ENCODE results near the gene SACM1L.

Gene SACM1L

DNA sequence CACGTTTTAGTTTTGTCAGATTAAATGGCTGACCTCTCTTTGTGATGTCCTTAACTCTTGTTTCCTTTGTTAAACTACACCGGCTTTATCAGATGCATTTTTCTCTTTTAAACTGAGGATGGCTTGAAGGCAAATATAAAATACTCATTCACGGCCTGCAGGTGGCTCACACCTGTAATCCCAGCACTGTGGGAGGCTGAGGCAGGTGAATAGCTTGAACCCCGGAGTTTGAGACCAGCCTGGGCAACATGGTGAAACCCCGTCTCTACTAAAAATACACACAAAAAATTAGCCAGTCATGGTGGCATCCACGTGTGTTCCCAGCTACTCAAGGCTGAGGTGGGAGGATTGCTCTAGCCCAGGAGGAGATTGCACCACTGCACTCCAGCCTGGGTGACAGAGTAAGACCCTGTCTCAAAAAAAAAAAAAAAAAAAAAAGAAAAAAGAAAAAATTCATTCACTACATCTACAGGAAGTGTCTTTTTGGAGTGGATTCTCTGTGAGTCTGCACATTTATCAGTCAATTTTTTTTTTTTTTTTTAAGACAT is 34.7 kb upstream of the SACM1L start:
- DNase-seq (ENCODE audit: insufficient read length) = no peak

DNA sequence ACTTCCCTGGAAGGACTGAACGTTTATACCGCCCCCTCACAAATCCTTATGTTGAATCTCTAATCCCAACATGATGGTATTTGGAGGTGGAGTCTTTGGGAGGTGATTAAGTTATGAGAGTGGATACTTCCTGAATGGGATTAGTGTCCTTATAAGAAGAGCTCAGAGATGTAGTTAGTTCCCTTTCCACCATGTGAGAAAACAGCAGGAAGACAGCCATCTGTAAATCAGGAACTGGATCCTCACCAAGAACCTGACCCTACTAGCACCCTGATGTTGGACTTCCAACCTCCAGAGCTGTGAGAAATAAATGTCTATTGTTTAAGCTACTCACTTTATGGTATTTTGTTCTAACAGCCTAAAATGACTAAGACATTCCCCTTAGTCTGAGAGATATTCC is 33.3 kb upstream of the SACM1L start:
- TF ChIP-seq POLR2A (IDR thresholded peaks at IDR 0.05; ENCODE audit: low read depth, low read length) = no peak
- TF ChIP-seq TAF1 (IDR thresholded peaks at IDR 0.05; ENCODE audit: borderline replicate concordance, low read depth, low read length) = no peak
- TF ChIP-seq POLR2AphosphoS5 (IDR thresholded peaks at IDR 0.05; ENCODE audit: low read depth, low read length) = no peak
- no peak for FAIRE-seq
- DNase-seq (ENCODE audit: insufficient read length) = no peak

More for the DNA sequence above, 34.7 kb upstream of the SACM1L start:
- no peak for TF ChIP-seq TAF1 (IDR thresholded peaks at IDR 0.05; ENCODE audit: borderline replicate concordance, low read depth, low read length)
- no peak for TF ChIP-seq POLR2A (IDR thresholded peaks at IDR 0.05; ENCODE audit: low read depth, low read length)
- no peak for TF ChIP-seq POLR2AphosphoS5 (IDR thresholded peaks at IDR 0.05; ENCODE audit: low read depth, low read length)
- no peak for FAIRE-seq

DNA sequence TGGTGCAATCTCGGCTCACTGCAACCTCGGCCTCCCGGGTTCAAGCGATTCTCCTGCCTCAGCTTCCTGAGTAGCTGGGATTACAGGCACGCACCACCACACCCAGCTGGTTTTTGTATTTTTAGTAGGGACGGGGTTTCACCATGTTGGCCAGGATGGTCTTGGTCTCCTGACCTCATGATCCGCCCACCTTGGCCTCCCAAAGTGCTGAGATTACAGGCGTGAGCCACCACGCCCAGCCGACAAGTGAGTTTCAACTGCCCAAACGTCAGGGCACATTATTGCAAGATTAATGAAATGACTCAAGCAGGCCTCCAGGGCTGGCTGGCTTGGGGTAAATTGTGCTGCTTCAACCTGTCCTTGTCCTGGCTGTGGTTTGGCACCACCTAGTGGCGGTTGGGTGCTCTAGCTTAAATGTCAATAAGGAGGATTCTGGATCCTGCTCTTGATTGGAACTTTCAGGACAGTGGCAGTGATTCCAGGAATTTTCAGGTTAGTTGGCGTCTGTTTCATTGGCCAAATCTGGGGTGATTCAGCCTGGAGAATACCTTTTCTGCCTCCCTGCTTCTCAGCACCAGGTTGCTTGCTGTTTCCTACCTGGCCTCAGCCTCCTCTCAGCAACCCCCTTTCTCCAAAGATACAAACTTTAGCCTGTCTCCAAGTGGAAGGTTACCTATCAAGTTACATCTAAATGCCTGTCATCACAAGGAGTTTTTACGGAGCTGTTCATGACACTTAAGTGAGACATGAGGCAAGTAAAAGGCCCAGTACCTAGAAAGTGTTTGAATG is 32.4 kb upstream of the SACM1L start:
- no peak for TF ChIP-seq POLR2AphosphoS5 (IDR thresholded peaks at IDR 0.05; ENCODE audit: low read depth, low read length)
- no peak for TF ChIP-seq POLR2A (IDR thresholded peaks at IDR 0.05; ENCODE audit: low read depth, low read length)
- peak; percentile 66 for DNase-seq (ENCODE audit: insufficient read length)
- FAIRE-seq = peak; percentile 95

DNA sequence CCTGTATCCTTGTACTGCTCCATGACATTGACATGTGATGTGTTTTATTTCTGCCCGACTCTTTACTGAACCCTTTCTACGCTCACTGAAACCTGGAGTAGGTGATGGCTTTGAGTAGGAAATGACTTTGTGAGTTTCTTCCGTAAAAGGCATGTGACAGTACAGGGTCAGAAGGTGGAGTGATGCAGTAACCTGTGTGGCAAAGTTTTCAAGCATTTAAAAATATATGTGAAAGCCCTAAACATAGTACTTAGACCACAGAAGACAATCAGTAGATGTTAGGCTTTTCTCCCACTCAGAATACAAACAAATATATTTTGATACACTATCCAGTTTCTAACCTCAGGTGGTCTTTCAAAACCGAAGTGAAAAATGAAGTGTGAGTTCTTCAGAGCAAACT is 31.3 kb upstream of the SACM1L start:
- no peak for DNase-seq (ENCODE audit: insufficient read length)
- peak; percentile 51 for FAIRE-seq
- TF ChIP-seq POLR2A (IDR thresholded peaks at IDR 0.05; ENCODE audit: low read depth, low read length) (no peak), POLR2AphosphoS5 (IDR thresholded peaks at IDR 0.05; ENCODE audit: low read depth, low read length) (no peak)

DNA sequence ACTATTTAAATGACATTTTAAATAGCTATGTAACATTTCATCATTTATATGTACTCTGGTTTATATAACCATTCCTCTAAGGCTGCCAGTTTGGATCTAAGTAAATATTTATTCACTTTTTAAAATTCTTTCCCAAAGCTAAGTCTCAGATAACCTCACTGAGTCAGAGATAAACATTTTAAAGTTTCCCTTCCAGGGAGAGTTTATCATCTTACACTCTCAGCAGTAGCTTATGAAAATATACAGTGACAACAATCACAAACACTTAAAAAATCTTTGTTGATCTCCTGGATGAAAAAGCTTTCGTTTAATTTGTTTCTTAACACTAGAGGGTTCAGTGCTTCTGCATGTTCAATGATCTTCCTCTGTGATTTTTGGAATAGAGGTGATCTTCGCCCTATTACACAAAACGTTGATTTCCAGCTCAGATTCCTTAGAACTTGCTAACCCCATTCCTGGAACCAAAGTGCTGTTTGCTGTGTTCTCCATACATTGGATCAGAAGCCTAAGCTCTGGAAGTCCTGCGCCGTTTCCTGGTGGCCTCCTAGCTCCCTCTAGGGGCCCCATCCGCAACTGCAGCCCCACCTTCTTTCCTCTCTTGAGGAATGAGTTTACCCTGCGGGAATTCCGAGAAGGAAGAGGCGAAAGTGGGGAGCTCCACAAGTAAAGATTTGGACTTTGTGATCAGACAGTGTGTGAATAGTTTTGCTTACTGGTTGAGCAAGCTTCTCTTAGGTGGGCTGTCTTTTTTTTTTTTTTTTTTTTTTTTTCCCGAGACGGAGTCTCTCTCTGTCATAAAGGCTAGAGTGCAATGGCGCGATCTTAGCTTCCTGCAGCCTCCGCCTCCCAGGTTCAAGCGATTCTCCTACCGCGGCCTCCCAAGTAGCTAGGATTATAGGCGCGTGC is 29.3 kb upstream of the SACM1L start:
- TF ChIP-seq POLR2A (IDR thresholded peaks at IDR 0.05; ENCODE audit: low read depth, low read length) (no peak), POLR2AphosphoS5 (IDR thresholded peaks at IDR 0.05; ENCODE audit: low read depth, low read length) (no peak), TAF1 (IDR thresholded peaks at IDR 0.05; ENCODE audit: borderline replicate concordance, low read depth, low read length) (no peak)
- DNase-seq (ENCODE audit: insufficient read length) (no peak), FAIRE-seq (no peak)

DNA sequence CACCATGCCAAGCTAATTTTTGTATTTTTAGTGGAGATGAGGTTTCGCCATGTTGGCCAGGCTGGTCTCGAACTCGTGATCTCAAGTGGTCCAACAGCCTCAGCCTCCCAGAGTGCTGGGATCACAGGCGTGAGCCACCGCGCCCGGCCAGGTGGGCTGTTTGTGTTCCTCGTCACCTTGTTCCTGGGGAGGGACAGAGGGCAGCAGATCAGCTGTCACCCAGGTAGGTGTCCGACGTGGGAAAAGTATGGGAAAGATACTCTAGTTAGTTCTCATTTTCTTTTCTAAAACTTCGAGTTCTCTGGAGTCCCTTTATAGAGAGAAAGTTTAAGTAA is 28.7 kb upstream of the SACM1L start:
- TF ChIP-seq TAF1 (IDR thresholded peaks at IDR 0.05; ENCODE audit: borderline replicate concordance, low read depth, low read length) (no peak), POLR2A (IDR thresholded peaks at IDR 0.05; ENCODE audit: low read depth, low read length) (no peak), POLR2AphosphoS5 (IDR thresholded peaks at IDR 0.05; ENCODE audit: low read depth, low read length) (no peak)
- no peak for FAIRE-seq
- no peak for DNase-seq (ENCODE audit: insufficient read length)

DNA sequence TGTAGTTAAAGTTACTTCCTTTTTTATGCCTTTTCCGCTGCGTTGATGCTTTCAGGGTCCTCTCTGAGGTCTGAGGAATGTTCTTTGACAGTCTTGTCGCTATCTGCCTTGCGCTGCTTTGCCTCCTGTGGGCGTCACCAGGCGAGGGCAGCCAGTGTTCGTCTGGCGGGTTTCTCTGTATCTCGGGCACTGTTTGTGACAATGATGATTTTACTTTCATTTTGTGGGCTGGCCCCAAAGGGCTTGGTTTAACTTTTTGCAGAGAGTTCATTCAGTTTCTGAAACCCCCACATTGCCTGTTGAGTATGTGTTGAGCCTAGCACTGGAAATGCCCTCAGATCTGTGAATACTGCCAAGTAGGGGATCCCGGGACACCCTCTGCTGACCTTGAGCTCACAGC is 24.6 kb upstream of the SACM1L start:
- TF ChIP-seq TAF1 (IDR thresholded peaks at IDR 0.05; ENCODE audit: borderline replicate concordance, low read depth, low read length) (no peak), POLR2A (IDR thresholded peaks at IDR 0.05; ENCODE audit: low read depth, low read length) (no peak), POLR2AphosphoS5 (IDR thresholded peaks at IDR 0.05; ENCODE audit: low read depth, low read length) (no peak)
- peak; percentile 65 for FAIRE-seq
- peak; percentile 48 for DNase-seq (ENCODE audit: insufficient read length)

DNA sequence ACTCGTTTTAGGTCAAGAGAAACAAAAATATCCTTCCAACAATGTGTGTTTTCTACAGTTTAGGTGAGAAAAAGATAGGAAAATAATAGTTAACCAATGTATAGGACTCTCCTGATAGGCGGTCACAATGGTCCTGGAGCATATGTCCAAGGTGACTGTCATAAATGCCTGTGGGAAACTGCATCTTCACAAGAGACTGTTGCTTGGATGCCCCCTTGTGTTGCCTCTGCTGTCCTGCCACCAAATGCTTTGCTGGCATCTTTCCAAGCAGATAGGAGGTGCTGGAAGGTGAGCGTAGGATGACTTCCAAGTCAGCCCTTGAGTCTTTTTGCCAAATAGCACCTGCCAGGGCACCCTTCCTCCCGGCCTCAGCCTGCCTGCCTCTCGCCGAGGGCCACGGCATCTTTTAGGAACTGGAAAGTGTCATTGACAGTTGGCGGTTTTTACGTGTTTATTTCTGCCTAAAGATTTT is 24.1 kb upstream of the SACM1L start:
- TF ChIP-seq TAF1 (IDR thresholded peaks at IDR 0.05; ENCODE audit: borderline replicate concordance, low read depth, low read length) (no peak), POLR2A (IDR thresholded peaks at IDR 0.05; ENCODE audit: low read depth, low read length) (no peak), POLR2AphosphoS5 (IDR thresholded peaks at IDR 0.05; ENCODE audit: low read depth, low read length) (no peak)
- FAIRE-seq = no peak
- DNase-seq (ENCODE audit: insufficient read length) = no peak

DNA sequence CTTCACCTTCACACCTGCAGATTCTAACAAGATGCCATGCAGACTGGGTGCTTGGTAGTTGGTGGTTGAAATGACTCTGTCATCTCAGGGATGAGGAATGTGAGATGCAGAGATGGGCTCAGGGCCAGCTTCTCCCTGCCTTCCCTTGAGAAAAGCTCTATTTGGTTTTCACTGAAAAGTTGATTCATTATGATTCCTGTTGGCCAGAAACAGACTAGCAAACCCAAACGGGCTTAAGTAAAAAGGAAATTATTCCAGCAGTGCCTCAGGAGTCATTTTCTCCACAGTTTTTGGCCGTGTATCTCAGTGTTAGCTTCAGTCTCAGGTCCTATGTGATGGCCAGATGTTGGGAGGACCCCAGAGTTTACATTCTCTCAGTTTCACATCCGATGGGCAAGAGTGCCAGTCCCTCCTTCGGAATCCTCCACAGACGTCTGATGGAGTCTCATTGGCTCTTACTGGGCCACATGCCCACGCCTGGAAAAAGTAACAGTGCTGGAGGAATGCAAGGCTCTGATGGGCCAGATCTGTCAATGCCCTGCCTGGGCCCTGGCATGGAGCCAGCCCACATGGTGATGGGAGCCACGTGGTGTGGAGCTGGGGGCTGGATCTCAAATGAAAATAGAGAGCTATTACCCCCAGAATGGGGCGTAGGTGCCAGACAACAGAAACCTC is 22.3 kb upstream of the SACM1L start:
- FAIRE-seq (no peak), DNase-seq (ENCODE audit: insufficient read length) (no peak)
- TF ChIP-seq POLR2AphosphoS5 (IDR thresholded peaks at IDR 0.05; ENCODE audit: low read depth, low read length) (no peak), TAF1 (IDR thresholded peaks at IDR 0.05; ENCODE audit: borderline replicate concordance, low read depth, low read length) (no peak), POLR2A (IDR thresholded peaks at IDR 0.05; ENCODE audit: low read depth, low read length) (no peak)

DNA sequence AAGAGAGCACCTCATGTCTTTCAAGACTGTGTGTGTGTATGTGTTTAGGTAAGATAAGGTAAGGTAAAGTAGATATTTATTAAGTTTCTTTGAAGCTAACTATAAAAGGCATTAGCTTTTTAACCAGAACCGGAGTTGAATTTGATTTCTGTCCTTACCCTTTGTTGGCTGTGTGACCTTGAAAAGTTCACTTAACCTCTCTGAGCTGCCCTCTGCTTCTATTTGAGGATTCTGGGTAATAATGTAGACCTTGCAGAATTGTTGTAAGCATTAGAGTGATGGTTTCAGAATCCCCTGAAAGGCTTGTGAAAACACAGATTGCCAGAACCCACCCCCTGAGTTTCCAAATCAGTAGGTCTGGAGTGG is 21.6 kb upstream of the SACM1L start:
- TF ChIP-seq POLR2AphosphoS5 (IDR thresholded peaks at IDR 0.05; ENCODE audit: low read depth, low read length) = no peak
- no peak for TF ChIP-seq POLR2A (IDR thresholded peaks at IDR 0.05; ENCODE audit: low read depth, low read length)
- TF ChIP-seq TAF1 (IDR thresholded peaks at IDR 0.05; ENCODE audit: borderline replicate concordance, low read depth, low read length) = no peak
- FAIRE-seq (no peak), DNase-seq (ENCODE audit: insufficient read length) (no peak)

DNA sequence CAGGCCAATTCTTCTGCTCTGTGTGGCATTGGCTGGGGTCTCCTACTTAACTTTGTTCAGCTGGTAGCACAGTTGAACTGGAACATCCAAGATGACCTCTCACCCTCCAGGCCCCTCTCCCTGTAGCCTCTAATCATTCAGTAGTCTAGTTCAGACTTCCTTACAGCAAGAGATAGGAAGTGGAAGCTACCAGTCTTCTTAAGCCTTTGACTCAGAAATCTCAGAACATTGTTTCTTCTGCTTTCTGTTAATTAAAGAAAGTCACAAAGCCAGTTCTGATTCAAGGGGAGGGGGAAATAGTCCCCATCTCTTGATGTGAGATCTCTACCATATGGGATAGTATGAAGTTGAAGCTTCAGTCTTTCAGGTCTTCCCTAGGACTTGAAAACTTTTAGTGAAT is 18.8 kb upstream of the SACM1L start:
- FAIRE-seq (no peak), DNase-seq (ENCODE audit: insufficient read length) (no peak)
- no peak for TF ChIP-seq TAF1 (IDR thresholded peaks at IDR 0.05; ENCODE audit: borderline replicate concordance, low read depth, low read length)
- TF ChIP-seq POLR2AphosphoS5 (IDR thresholded peaks at IDR 0.05; ENCODE audit: low read depth, low read length) = no peak
- no peak for TF ChIP-seq POLR2A (IDR thresholded peaks at IDR 0.05; ENCODE audit: low read depth, low read length)
